Right cardiac atrium (tissue), 5 donors: ENCODE results near the gene BPIFB3. TPM values are rescaled to one million over a fixed set of nuclear protein-coding genes. Genes with fewer than 3 reads are reported as not detected.
"Not testable (repeated sequence)": the region's sequence is repeated elsewhere in the genome, so short reads cannot be mapped to it uniquely, and the experiment has no call there.

Experiments
- ATAC-seq, 2 donors: fragments of 200-7000 bp; cut with Tn5 transposase; one replicate each; pipeline versions ENCODE4 v1.8.0 to v1.9.1; 2020; ENCODE audit warnings: moderate library complexity in 2 of 2, mild to moderate bottlenecking in 1 of 2
- DNase-seq, 3 donors: peaks; one replicate each; pipeline ENCODE4 v3.0.0-alpha.2; 2020
- H3K27ac ChIP-seq: one replicate; pipeline ENCODE4 v1.5.1; 2013; ENCODE audit warnings: mild to moderate bottlenecking, low read length, control low read depth, moderate library complexity
- H3K27me3 ChIP-seq: one replicate; pipeline ENCODE4 v1.6.1; 2013; ENCODE audit not compliant: control insufficient read depth, insufficient read depth
- H3K4me1 ChIP-seq: one replicate; pipeline ENCODE4 v1.6.1; 2013; ENCODE audit warnings: low read length; ENCODE audit not compliant: control insufficient read depth, insufficient read depth
- H3K4me3 ChIP-seq: one replicate; pipeline ENCODE4 v1.5.1; 2013; ENCODE audit warnings: low read length, control low read depth
- H3K9me3 ChIP-seq: one replicate; pipeline ENCODE4 v1.6.1; 2013; ENCODE audit warnings: low read length; ENCODE audit not compliant: control insufficient read depth
- WGBS: extraction: QIAGEN DNeasy Blood & Tissue Kit; methylation state at CpG from one replicate; pipeline ENCODE4 v1.1.7; 2013; 5-methylcytosine and 5-hydroxymethylcytosine counted together
- intact Hi-C, 4 donors: fragments of 100-400 bp; cut with DNase I; formaldehyde crosslinking; loops; one replicate each; pipeline versions ENCODE4 v1.11.0 to v1.14.0; 2022 to 2023
- polyA plus RNA-seq: library from polyadenylated mRNA; stranded (reverse); fragments of 200-250 nt; gene quantifications from one replicate; pipeline ENCODE4 v1.2.3, GENCODE V29; 2013
- total RNA-seq, 4 donors: library from RNA; stranded (reverse); fragmentation: NEBNext Ultra II Directional; extraction: Animal tissue kit (Norgen Biotek cat#: 25700); gene quantifications; one replicate each; pipeline ENCODE4 v1.2.1, GENCODE V29; 2021
- donor health status: healthy with polysubstance abuse.
- donor health status: DM: no; HTN: yes; CAD: no.
- donor health status: DM: no; HTN: no; CAD: no.
- donor health status: DM: no; HTN: yes; CAD: no; lungs with severe emphysema.
- donor health status: DM: yes; HTN: yes; CAD: no.

Gene BPIFB3
- total and polyA plus RNA-seq, 5 donors = not detected

- not testable (repeated sequence) for H3K27me3 ChIP-seq, H3K9me3 ChIP-seq, H3K4me3 ChIP-seq, H3K27ac ChIP-seq, H3K4me1 ChIP-seq
- intact Hi-C loops = loop anchor here in 3 of 4 donors (2.0 to 10.0 kb wide), 4 partner anchors 193 to 301 kb away; no protein-coding TSS in a partner anchor
- WGBS = 42% methylated on average over 6 of the region's 6 CpGs
- ATAC-seq = peak; percentile 47 to 48
- DNase-seq = peak in 2 of 3 donors; percentile 33 to 76
Measured at GRCh38 chr20:33095902-33096584, 42.3 kb downstream of the BPIFB3 start.

DNA sequence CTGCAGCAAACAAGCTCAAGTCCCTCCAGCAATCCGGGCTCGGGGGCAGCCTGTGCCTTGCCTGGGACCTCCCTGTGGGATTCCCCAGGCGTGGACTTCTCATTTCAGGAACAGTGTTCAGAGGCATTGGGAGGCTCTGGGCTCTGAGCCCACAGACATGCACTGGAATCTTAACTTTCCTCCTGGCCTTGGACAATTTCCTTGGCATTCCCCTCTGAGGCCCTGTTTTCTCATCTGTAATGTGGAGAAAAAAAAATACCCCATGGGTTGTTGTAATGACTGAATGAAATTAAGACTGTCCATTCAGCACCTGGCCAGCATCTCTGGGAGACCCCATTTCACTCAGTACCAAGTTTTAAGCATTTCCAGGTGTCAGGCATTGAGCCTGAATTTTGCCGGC lies 43.3 kb downstream of the BPIFB3 start:
- DNase-seq (peak; percentile 58 to 92 (median 79)), ATAC-seq (peak in 1 of 2 donors; percentile 73)
- H3K9me3 ChIP-seq = no peaks in the 10 kb centered on the region
- H3K27me3 ChIP-seq = no peaks in the 10 kb centered on the region
- H3K4me3 ChIP-seq = no peak overlapping the region
- H3K4me1 ChIP-seq = no peaks in the 10 kb centered on the region
- no peak overlapping the region for H3K27ac ChIP-seq
- 47% methylated on average over 4 of the region's 4 CpGs for WGBS
- intact Hi-C loops = loop anchor here in 3 of 4 donors (5.0 to 10.0 kb wide), 3 partner anchors 195 to 302 kb away; no protein-coding TSS in a partner anchor

GRCh38 chr20:33099843-33100538 lies 46.3 kb downstream of the BPIFB3 start:
- no peaks in the 10 kb centered on the region for H3K27me3 ChIP-seq
- intact Hi-C loops = loop anchor here in 3 of 4 donors (5.0 to 10.0 kb wide), 3 partner anchors 195 to 305 kb away; no protein-coding TSS in a partner anchor
- ATAC-seq = peak; percentile 48 to 77
- 53% methylated on average over 10 of the region's 10 CpGs for WGBS
- H3K9me3 ChIP-seq = no peaks in the 10 kb centered on the region
- DNase-seq = peak; percentile 56 to 90 (median 69)
- no peaks in the 10 kb centered on the region for H3K4me1 ChIP-seq
- H3K27ac ChIP-seq = no peak overlapping the region
- H3K4me3 ChIP-seq = no peak overlapping the region

DNA sequence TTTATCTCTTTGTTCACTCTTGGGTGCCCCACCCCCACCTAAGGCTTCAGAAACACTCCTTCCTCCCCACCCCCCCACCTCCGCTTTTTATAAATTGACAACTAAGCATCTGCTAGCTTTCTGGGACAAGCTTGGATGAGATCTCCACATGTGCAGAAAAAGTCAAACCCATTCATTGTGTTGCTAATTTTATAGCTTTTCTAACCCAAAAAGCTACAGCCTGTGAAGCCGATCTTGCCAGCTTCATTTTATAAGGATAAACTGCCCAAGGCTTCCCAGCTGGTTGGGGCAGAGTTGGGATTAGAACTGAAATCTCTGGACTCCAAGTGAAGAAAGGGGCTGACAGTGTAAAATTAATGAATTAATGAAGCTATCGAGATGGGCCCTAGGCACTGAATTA lies 49.9 kb downstream of the BPIFB3 start:
- Histone ChIP-seq H3K4me1 (no peaks in the 10 kb centered on the region), H3K4me3 (no peak overlapping the region), H3K27ac (no peak overlapping the region), H3K9me3 (no peaks in the 10 kb centered on the region), H3K27me3 (no peaks in the 10 kb centered on the region)
- ATAC-seq = no peak
- DNase-seq = no peak
- intact Hi-C loops = no loop called here
- 78% methylated on average over 3 of the region's 3 CpGs for WGBS

GRCh38 chr20:33104336-33104735 lies 50.6 kb downstream of the BPIFB3 start:
- no peaks in the 10 kb centered on the region for H3K9me3 ChIP-seq
- intact Hi-C loops = no loop called here
- no peaks in the 10 kb centered on the region for H3K4me1 ChIP-seq
- H3K27me3 ChIP-seq = no peaks in the 10 kb centered on the region
- 88% methylated on average over 3 of the region's 3 CpGs for WGBS
- ATAC-seq (no peak), DNase-seq (no peak)
- no peak overlapping the region for H3K27ac ChIP-seq
- no peak overlapping the region for H3K4me3 ChIP-seq

GRCh38 chr20:33105316-33105924 lies 51.7 kb downstream of the BPIFB3 start:
- ATAC-seq (peak; percentile 66 to 90), DNase-seq (peak; percentile 62 to 88 (median 75))
- Histone ChIP-seq H3K27ac (peak overlapping the region; percentile 8), H3K9me3 (no peaks in the 10 kb centered on the region), H3K4me3 (no peak overlapping the region), H3K4me1 (no peaks in the 10 kb centered on the region), H3K27me3 (no peaks in the 10 kb centered on the region)
- WGBS = 42% methylated on average over 8 of the region's 8 CpGs
- intact Hi-C loops = no loop called here

- WGBS = 55% methylated on average over 7 of the region's 7 CpGs
- peak overlapping the region; percentile 8 for H3K27ac ChIP-seq
- intact Hi-C loops, H3K4me3 ChIP-seq, H3K9me3 ChIP-seq, H3K27me3 ChIP-seq, H3K4me1 ChIP-seq: not testable (repeated sequence)
- ATAC-seq = peak; percentile 48 to 77
- peak in 1 of 3 donors; percentile 64 for DNase-seq
Measured at GRCh38 chr20:33106058-33106620, 52.4 kb downstream of the BPIFB3 start.

- intact Hi-C loops = no loop called here
Measured at GRCh38 chr20:33108661-33109060, 55.0 kb downstream of the BPIFB3 start.

DNA sequence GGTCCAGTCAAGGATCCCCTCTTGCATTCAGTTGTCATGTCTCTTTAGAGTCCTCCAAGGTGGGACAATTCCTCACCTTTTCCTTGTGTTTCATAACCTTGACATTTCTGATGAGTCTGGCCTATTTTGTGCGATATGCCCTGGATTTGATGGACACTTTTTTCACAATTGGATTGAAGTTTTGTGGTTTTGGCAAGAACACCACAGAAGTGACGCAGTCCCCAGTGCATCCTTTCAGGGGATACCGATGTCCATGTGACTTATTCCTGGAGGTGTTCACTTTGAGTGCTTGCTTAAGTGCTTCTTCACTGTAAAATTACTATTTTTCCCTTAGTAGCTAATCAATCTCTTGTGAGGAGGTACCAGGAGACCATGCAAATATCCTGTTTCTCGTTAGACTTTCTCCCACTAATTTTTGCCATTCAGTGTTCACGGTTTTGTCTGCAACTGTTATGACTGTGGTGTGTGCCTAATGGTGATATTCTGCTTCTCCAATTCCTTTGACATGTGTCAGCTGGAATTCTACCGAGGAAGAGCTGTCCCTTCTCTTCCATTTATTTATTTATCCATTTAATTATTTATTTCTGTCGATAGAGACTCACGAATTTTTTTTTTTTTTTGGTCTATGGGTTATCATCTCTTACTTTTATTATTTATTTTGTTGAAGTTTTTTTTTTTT lies 56.6 kb downstream of the BPIFB3 start:
- H3K4me1 ChIP-seq = no peaks in the 10 kb centered on the region
- H3K9me3 ChIP-seq = no peaks in the 10 kb centered on the region
- 84% methylated on average over 8 of the region's 8 CpGs for WGBS
- no peak overlapping the region for H3K27ac ChIP-seq
- DNase-seq = no peak
- no peak for ATAC-seq
- no peaks in the 10 kb centered on the region for H3K27me3 ChIP-seq
- intact Hi-C loops = no loop called here
- no peak overlapping the region for H3K4me3 ChIP-seq

More at GRCh38 chr20:33108661-33109060, 55.0 kb downstream of the BPIFB3 start:
- ATAC-seq (no peak), DNase-seq (no peak)
- H3K4me3 ChIP-seq = no peak overlapping the region
- WGBS = 64% methylated on average over 2 of the region's 2 CpGs
- no peak overlapping the region for H3K27ac ChIP-seq
- H3K9me3 ChIP-seq = no peaks in the 10 kb centered on the region
- no peaks in the 10 kb centered on the region for H3K4me1 ChIP-seq
- H3K27me3 ChIP-seq = no peaks in the 10 kb centered on the region

- DNase-seq = no peak
- Histone ChIP-seq H3K27me3 (no peaks in the 10 kb centered on the region), H3K4me1 (no peaks in the 10 kb centered on the region), H3K4me3 (no peak overlapping the region), H3K27ac (no peak overlapping the region), H3K9me3 (no peaks in the 10 kb centered on the region)
- ATAC-seq = no peak
- 88% methylated on average over 5 of the region's 5 CpGs for WGBS
- intact Hi-C loops = no loop called here
Measured at GRCh38 chr20:33111306-33111705, 57.6 kb downstream of the BPIFB3 start.
